Measurements from ENCODE around the gene GCDH.

Gene GCDH

GRCh38 chr19:12946092-12946721 lies 55.2 kb downstream of the GCDH start:
- DNase-seq (ENCODE audit: low read depth): peak; percentile 84
- H3K4me3 ChIP-seq (ENCODE audit: low read length): peak overlapping the region; percentile 80
- no peak for TF ChIP-seq CTCF (IDR thresholded peaks at IDR 0.05; ENCODE audit: insufficient read depth, low read depth, low read length, missing control alignments)

DNA sequence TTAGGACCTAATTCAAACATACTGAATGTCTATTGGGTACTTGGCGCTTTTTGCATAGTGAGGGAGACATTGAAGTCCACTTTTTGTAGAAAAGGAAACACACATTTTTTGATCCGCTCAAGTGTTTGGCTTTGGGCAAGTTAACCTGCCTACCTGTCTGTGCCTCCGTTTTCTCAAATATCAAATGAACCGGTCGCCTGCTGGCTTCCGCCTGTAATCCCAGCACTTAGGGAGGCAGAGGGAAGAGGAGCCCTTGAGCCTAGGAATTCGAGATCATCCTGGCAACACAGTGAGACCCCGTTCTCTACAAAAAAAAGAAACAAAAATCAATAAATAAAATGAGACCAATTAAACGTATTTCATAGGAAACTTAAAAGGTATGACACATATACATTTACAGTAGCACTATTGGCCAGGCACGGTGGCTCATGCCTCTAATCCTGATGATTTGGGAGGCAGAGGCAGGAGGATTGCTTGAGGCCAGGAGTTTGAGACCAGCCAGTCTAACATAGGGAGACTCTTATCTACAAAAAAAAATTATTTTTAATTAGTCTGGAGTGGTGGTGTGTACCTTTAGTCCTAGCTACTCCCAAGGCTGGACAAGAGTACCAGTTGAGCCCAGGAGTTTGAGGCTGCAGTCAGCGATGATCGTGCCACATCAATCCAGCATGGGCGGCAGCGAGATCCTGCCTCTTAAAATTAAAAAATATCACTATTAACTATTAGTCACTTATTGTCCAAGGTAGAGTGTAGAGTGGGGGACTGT lies 56.0 kb downstream of the GCDH start:
- no peak for DNase-seq (ENCODE audit: low read depth)
- peak overlapping the region; percentile 80 for H3K4me3 ChIP-seq (ENCODE audit: low read length)
- no peak for TF ChIP-seq CTCF (IDR thresholded peaks at IDR 0.05; ENCODE audit: insufficient read depth, low read depth, low read length, missing control alignments)

DNA sequence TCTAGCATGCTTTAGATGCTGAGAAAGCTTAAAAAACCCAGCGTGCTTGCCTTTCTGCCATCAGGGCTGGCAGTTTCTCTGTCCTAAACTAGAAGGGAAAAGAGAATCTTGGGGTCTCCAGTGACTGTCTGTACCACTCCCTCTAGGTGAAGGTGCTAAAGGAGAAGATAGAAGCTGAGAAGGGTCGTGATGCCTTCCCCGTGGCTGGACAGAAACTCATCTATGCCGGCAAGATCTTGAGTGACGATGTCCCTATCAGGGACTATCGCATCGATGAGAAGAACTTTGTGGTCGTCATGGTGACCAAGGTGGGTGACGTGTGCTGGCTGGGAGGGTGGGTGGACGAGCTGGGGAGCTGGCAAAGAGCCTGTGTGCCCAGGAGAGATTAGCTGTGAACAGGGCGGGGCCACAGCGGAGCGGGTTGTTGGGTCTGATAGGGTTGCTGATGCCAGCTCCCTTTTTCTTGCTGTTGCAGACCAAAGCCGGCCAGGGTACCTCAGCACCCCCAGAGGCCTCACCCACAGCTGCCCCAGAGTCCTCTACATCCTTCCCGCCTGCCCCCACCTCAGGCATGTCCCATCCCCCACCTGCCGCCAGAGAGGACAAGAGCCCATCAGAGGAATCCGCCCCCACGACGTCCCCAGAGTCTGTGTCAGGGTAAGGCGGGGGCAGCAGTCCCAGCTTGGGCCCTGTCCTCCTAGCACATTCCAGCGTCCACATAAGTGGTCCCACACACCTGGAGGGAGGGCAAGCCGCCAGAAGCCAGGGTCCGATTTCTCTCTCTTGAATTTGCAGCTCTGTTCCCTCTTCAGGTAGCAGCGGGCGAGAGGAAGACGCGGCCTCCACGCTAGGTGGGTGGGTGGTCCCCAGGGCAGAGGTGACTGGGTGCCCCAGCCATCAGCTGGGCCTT lies 57.0 kb downstream of the GCDH start:
- no peak for DNase-seq (ENCODE audit: low read depth)
- no peak for TF ChIP-seq CTCF (IDR thresholded peaks at IDR 0.05; ENCODE audit: insufficient read depth, low read depth, low read length, missing control alignments)
- no peak overlapping the region for H3K4me3 ChIP-seq (ENCODE audit: low read length)

DNA sequence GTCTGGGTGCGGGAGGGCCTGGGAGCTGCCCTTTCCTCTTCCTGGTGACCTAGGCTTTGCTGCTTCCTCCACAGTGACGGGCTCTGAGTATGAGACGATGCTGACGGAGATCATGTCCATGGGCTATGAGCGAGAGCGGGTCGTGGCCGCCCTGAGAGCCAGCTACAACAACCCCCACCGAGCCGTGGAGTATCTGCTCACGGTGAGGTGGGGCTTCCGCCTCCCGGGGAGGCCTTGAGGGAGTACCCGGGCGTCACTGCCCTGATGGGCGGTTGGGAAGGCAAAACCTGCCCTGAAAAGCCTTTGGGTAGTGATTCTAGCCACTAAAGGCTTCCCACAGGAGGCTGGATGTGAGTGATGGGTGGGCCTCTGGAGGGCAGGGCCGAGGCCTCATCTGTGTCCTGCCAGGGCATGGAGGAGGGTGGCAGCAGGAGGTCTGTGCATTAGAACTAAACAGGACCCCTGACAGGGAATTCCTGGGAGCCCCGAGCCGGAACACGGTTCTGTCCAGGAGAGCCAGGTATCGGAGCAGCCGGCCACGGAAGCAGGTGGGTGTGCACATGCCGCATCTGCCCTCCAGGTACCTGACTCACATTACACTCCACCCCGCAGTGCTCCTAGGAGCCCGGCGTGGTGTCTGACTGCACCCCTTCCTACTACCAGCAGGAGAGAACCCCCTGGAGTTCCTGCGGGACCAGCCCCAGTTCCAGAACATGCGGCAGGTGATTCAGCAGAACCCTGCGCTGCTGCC lies 57.8 kb downstream of the GCDH start:
- no peak for DNase-seq (ENCODE audit: low read depth)
- no peak for TF ChIP-seq CTCF (IDR thresholded peaks at IDR 0.05; ENCODE audit: insufficient read depth, low read depth, low read length, missing control alignments)
- no peak overlapping the region for H3K4me3 ChIP-seq (ENCODE audit: low read length)
